Right lobe of liver (tissue), 4 donors: ENCODE data around the gene CTNNBIP1.

ENCODE experiments used
- POLR2A ChIP-seq: fragments of 450-650 bp; IDR thresholded peaks from one replicate; pipeline ENCODE4 v1.6.1; 2017; ENCODE audit warnings: antibody characterized with exemption, mild to moderate bottlenecking
- TF ChIP-seq, protein P1 (sequence below), 4 donors: fragments of 200-600 bp in 3 of 4; fragments of 450-650 bp in 1 of 4; IDR thresholded peaks; one replicate each; pipeline versions ENCODE4 v1.5.1 to v1.8.0; 2016 to 2022; ENCODE audit warnings: antibody characterized with exemption in 4 of 4, mild to moderate bottlenecking in 2 of 4
- donor health status: DM: no; HTN: no; CAD: no.
- donor health status: DM: no; HTN: no; CAD: no.
- donor health status: DM: no; HTN: yes; CAD: no.

DNA sequence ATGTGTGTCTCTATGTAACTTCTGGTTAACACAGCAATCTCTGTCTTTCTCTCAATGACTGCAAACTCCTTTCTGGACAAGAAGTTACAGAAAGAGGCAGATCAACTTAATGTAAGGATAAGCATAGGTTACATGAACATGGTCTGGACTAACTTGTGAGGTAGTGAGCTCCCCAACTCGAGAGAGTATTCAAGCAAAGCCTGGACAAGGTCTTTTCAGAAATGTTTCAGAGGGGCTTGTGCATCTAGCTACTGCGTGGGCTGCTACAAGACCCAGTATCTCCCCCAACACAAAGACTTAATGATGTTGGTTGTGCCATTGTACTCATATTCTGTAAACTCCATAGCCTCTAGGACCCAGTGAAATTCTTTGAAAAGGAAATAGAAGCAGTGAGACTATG, 62.8 kb downstream of the CTNNBIP1 start:
- TF ChIP-seq, protein P1, sequence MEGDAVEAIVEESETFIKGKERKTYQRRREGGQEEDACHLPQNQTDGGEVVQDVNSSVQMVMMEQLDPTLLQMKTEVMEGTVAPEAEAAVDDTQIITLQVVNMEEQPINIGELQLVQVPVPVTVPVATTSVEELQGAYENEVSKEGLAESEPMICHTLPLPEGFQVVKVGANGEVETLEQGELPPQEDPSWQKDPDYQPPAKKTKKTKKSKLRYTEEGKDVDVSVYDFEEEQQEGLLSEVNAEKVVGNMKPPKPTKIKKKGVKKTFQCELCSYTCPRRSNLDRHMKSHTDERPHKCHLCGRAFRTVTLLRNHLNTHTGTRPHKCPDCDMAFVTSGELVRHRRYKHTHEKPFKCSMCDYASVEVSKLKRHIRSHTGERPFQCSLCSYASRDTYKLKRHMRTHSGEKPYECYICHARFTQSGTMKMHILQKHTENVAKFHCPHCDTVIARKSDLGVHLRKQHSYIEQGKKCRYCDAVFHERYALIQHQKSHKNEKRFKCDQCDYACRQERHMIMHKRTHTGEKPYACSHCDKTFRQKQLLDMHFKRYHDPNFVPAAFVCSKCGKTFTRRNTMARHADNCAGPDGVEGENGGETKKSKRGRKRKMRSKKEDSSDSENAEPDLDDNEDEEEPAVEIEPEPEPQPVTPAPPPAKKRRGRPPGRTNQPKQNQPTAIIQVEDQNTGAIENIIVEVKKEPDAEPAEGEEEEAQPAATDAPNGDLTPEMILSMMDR (IDR thresholded peaks at IDR 0.05): no peak
- TF ChIP-seq POLR2A: no peak
